ENCODE measurements around the gene LRRK1. TPM values are rescaled to one million over a fixed set of nuclear protein-coding genes. Genes with fewer than 3 reads are reported as not detected.

The LRRK1 gene
- total and polyA plus RNA-seq, 2 experiments from 2014 or later = 2.6 to 4.5 TPM

DNA sequence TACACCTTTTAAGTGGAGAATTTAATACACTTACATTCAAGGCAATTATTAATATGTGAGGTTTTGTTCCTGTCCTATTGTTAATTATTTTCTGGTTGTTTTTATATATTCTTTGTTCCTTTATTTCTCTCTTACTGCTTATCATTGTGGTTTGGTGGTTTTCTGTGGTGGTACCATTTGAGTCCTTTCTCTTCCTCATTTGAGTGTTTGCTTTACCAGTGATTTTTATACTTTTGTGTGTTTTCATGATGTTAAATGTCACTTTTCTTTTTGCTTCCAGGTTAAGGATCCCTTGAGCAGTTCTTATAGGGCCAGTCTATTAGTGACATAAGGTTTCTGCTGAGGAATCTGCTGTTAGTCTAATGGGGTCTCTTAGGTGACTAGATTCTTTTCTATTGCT lies 116.5 kb downstream of the LRRK1 start:
- H3K4me1 Mint-ChIP-seq = no peaks in the 10 kb centered on the region; the same call in 2 of the 3 replicates
- Histone ChIP-seq H3K4me3 (no peak overlapping the region), H3K79me2 (replicated peaks; ENCODE audit: insufficient read depth) (no peaks in the 10 kb centered on the region), H4K20me1 (replicated peaks; ENCODE audit: insufficient read depth) (no peaks in the 10 kb centered on the region), H3F3A (replicated peaks; ENCODE audit: low read depth) (no peaks in the 10 kb centered on the region), H3K4me2 (no peak overlapping the region), H3K27me3 (ENCODE audit: insufficient read depth) (no peaks in the 10 kb centered on the region), H3K36me3 (ENCODE audit: insufficient read depth) (no peaks in the 10 kb centered on the region), H3K4me1 (ENCODE audit: insufficient read depth) (no peaks in the 10 kb centered on the region), H2AFZ (no peak overlapping the region), H3K9me2 (ENCODE audit: insufficient read depth) (no peaks in the 10 kb centered on the region), H3K27ac (ENCODE audit: low read depth) (no peak overlapping the region)
- H3K4me3 Mint-ChIP-seq = no peak overlapping the region
- DNase-seq (ENCODE audit: low spot score) = no peak
- peaks cover 3% of the 10 kb centered on the region; the same call in 1 of the 3 replicates for H3K36me3 Mint-ChIP-seq (ENCODE audit: low read depth)
- H3K27me3 Mint-ChIP-seq (ENCODE audit: insufficient read depth, low read depth, poor library complexity) = peaks cover under 1% of the 10 kb centered on the region
- peaks cover 11% of the 10 kb centered on the region; the same call in 1 of the 3 replicates for H3K9me3 Mint-ChIP-seq
- ATAC-seq = no peak
- TF ChIP-seq EZH2phosphoT487 (IDR thresholded peaks at IDR 0.05; ENCODE audit: unreplicated experiment) = no peak
- no peak for TF ChIP-seq CREB1 (CRISPR knock-in tag; IDR thresholded peaks at IDR 0.05; ENCODE audit: low read depth)
- TF ChIP-seq, protein P1, sequence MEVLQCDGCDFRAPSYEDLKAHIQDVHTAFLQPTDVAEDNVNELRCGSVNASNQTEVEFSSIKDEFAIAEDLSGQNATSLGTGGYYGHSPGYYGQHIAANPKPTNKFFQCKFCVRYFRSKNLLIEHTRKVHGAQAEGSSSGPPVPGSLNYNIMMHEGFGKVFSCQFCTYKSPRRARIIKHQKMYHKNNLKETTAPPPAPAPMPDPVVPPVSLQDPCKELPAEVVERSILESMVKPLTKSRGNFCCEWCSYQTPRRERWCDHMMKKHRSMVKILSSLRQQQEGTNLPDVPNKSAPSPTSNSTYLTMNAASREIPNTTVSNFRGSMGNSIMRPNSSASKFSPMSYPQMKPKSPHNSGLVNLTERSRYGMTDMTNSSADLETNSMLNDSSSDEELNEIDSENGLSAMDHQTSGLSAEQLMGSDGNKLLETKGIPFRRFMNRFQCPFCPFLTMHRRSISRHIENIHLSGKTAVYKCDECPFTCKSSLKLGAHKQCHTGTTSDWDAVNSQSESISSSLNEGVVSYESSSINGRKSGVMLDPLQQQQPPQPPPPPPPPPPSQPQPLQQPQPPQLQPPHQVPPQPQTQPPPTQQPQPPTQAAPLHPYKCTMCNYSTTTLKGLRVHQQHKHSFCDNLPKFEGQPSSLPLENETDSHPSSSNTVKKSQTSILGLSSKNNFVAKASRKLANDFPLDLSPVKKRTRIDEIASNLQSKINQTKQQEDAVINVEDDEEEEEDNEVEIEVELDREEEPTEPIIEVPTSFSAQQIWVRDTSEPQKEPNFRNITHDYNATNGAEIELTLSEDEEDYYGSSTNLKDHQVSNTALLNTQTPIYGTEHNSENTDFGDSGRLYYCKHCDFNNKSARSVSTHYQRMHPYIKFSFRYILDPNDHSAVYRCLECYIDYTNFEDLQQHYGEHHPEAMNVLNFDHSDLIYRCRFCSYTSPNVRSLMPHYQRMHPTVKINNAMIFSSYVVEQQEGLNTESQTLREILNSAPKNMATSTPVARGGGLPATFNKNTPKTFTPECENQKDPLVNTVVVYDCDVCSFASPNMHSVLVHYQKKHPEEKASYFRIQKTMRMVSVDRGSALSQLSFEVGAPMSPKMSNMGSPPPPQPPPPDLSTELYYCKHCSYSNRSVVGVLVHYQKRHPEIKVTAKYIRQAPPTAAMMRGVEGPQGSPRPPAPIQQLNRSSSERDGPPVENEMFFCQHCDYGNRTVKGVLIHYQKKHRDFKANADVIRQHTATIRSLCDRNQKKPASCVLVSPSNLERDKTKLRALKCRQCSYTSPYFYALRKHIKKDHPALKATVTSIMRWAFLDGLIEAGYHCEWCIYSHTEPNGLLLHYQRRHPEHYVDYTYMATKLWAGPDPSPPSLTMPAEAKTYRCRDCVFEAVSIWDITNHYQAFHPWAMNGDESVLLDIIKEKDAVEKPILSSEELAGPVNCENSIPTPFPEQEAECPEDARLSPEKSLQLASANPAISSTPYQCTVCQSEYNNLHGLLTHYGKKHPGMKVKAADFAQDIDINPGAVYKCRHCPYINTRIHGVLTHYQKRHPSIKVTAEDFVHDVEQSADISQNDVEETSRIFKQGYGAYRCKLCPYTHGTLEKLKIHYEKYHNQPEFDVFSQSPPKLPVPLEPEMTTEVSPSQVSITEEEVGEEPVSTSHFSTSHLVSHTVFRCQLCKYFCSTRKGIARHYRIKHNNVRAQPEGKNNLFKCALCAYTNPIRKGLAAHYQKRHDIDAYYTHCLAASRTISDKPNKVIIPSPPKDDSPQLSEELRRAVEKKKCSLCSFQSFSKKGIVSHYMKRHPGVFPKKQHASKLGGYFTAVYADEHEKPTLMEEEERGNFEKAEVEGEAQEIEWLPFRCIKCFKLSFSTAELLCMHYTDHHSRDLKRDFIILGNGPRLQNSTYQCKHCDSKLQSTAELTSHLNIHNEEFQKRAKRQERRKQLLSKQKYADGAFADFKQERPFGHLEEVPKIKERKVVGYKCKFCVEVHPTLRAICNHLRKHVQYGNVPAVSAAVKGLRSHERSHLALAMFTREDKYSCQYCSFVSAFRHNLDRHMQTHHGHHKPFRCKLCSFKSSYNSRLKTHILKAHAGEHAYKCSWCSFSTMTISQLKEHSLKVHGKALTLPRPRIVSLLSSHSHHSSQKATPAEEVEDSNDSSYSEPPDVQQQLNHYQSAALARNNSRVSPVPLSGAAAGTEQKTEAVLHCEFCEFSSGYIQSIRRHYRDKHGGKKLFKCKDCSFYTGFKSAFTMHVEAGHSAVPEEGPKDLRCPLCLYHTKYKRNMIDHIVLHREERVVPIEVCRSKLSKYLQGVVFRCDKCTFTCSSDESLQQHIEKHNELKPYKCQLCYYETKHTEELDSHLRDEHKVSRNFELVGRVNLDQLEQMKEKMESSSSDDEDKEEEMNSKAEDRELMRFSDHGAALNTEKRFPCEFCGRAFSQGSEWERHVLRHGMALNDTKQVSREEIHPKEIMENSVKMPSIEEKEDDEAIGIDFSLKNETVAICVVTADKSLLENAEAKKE (CRISPR knock-in tag; IDR thresholded peaks at IDR 0.05) = no peak
- TF ChIP-seq POLR2AphosphoS5 (IDR thresholded peaks at IDR 0.05; ENCODE audit: low read depth) = no peak
- TF ChIP-seq STAT1 (IDR thresholded peaks at IDR 0.05; ENCODE audit: unreplicated experiment) = no peak
- TF ChIP-seq ZNF114 (CRISPR knock-in tag; IDR thresholded peaks at IDR 0.05) = no peak
- TF ChIP-seq JUNB (IDR thresholded peaks at IDR 0.05; ENCODE audit: unreplicated experiment) = no peak
- TF ChIP-seq, protein P2, sequence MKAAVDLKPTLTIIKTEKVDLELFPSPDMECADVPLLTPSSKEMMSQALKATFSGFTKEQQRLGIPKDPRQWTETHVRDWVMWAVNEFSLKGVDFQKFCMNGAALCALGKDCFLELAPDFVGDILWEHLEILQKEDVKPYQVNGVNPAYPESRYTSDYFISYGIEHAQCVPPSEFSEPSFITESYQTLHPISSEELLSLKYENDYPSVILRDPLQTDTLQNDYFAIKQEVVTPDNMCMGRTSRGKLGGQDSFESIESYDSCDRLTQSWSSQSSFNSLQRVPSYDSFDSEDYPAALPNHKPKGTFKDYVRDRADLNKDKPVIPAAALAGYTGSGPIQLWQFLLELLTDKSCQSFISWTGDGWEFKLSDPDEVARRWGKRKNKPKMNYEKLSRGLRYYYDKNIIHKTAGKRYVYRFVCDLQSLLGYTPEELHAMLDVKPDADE (IDR thresholded peaks at IDR 0.05) = no peak
- TF ChIP-seq NANOG (IDR thresholded peaks at IDR 0.05; ENCODE audit: borderline replicate concordance) = no peak
- TF ChIP-seq, protein P3, sequence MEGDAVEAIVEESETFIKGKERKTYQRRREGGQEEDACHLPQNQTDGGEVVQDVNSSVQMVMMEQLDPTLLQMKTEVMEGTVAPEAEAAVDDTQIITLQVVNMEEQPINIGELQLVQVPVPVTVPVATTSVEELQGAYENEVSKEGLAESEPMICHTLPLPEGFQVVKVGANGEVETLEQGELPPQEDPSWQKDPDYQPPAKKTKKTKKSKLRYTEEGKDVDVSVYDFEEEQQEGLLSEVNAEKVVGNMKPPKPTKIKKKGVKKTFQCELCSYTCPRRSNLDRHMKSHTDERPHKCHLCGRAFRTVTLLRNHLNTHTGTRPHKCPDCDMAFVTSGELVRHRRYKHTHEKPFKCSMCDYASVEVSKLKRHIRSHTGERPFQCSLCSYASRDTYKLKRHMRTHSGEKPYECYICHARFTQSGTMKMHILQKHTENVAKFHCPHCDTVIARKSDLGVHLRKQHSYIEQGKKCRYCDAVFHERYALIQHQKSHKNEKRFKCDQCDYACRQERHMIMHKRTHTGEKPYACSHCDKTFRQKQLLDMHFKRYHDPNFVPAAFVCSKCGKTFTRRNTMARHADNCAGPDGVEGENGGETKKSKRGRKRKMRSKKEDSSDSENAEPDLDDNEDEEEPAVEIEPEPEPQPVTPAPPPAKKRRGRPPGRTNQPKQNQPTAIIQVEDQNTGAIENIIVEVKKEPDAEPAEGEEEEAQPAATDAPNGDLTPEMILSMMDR (conservative IDR thresholded peaks at IDR 0.05; ENCODE audit: low read depth in 2 of 2) = no peak
- TF ChIP-seq, protein P4, sequence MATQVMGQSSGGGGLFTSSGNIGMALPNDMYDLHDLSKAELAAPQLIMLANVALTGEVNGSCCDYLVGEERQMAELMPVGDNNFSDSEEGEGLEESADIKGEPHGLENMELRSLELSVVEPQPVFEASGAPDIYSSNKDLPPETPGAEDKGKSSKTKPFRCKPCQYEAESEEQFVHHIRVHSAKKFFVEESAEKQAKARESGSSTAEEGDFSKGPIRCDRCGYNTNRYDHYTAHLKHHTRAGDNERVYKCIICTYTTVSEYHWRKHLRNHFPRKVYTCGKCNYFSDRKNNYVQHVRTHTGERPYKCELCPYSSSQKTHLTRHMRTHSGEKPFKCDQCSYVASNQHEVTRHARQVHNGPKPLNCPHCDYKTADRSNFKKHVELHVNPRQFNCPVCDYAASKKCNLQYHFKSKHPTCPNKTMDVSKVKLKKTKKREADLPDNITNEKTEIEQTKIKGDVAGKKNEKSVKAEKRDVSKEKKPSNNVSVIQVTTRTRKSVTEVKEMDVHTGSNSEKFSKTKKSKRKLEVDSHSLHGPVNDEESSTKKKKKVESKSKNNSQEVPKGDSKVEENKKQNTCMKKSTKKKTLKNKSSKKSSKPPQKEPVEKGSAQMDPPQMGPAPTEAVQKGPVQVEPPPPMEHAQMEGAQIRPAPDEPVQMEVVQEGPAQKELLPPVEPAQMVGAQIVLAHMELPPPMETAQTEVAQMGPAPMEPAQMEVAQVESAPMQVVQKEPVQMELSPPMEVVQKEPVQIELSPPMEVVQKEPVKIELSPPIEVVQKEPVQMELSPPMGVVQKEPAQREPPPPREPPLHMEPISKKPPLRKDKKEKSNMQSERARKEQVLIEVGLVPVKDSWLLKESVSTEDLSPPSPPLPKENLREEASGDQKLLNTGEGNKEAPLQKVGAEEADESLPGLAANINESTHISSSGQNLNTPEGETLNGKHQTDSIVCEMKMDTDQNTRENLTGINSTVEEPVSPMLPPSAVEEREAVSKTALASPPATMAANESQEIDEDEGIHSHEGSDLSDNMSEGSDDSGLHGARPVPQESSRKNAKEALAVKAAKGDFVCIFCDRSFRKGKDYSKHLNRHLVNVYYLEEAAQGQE (IDR thresholded peaks at IDR 0.05; ENCODE audit: unreplicated experiment) = no peak
- H3K27ac Mint-ChIP-seq = no peak overlapping the region

Data from GM23338 (cell line).